ENCODE measurements around the gene NTRK3.

The NTRK3 gene

GRCh38 chr15:88014454-88015160 lies 241.9 kb downstream of the NTRK3 start:
- no peak for TF ChIP-seq CTCF (IDR thresholded peaks at IDR 0.05; ENCODE audit: low read depth, low read length)
- DNase-seq (ENCODE audit: extremely low read depth, low read depth), result no peak

- no peak for TF ChIP-seq CTCF (IDR thresholded peaks at IDR 0.05; ENCODE audit: low read depth, low read length)
Observed at GRCh38 chr15:88013111-88013510, 243.4 kb downstream of the NTRK3 start.

GRCh38 chr15:88012688-88013087 lies 243.9 kb downstream of the NTRK3 start:
- no peak for DNase-seq (ENCODE audit: extremely low read depth, low read depth)
- TF ChIP-seq CTCF (IDR thresholded peaks at IDR 0.05; ENCODE audit: low read depth, low read length), result no peak

More at GRCh38 chr15:88013111-88013510, 243.4 kb downstream of the NTRK3 start:
- no peak for DNase-seq (ENCODE audit: extremely low read depth, low read depth)

GRCh38 chr15:88012233-88012632 lies 244.3 kb downstream of the NTRK3 start:
- DNase-seq (ENCODE audit: extremely low read depth, low read depth), result no peak
- no peak for TF ChIP-seq CTCF (IDR thresholded peaks at IDR 0.05; ENCODE audit: low read depth, low read length)

GRCh38 chr15:88011533-88011932 lies 245.0 kb downstream of the NTRK3 start:
- no peak for TF ChIP-seq CTCF (IDR thresholded peaks at IDR 0.05; ENCODE audit: low read depth, low read length)
- DNase-seq (ENCODE audit: extremely low read depth, low read depth), result no peak

- DNase-seq (ENCODE audit: extremely low read depth, low read depth), result no peak
- no peak for TF ChIP-seq CTCF (IDR thresholded peaks at IDR 0.05; ENCODE audit: low read depth, low read length)
Observed at GRCh38 chr15:88006146-88006545, 250.4 kb downstream of the NTRK3 start.

- no peak for TF ChIP-seq CTCF (IDR thresholded peaks at IDR 0.05; ENCODE audit: low read depth, low read length)
Observed at GRCh38 chr15:88004399-88004798, 252.1 kb downstream of the NTRK3 start.

More at GRCh38 chr15:88004399-88004798, 252.1 kb downstream of the NTRK3 start:
- DNase-seq (ENCODE audit: extremely low read depth, low read depth), result no peak

Measured in AG09319 (cell line).